Motor neuron (in vitro differentiated cells): ENCODE data around the gene CELF5. TPM values are rescaled to one million over a fixed set of nuclear protein-coding genes. Genes with fewer than 3 reads are reported as not detected.
"Not testable (repeated sequence)": the region's sequence is repeated elsewhere in the genome, so short reads cannot be mapped to it uniquely, and the experiment has no call there.

Experiments used
- ATAC-seq, 8 experiments: fragments of 200-7000 bp; cut with Tn5 transposase; replicated peaks in 6 of 8; 2 replicates each; pipeline ENCODE4 v1.8.0; 2021; ENCODE audit warnings: mild to moderate bottlenecking in 8 of 8, moderate library complexity in 8 of 8
- H3K27ac ChIP-seq, 2 donors: fragments of 250-450 bp; sonication (Bioruptor Pico); 2 replicates each; pipeline ENCODE4 v1.9.0; 2021; ENCODE audit warnings: antibody characterized with exemption in 2 of 2, mild to moderate bottlenecking in 2 of 2, moderate library complexity in 1 of 2
- H3K4me1 ChIP-seq, 2 donors: fragments of 250-450 bp; sonication (Bioruptor Pico); replicated peaks in 1 of 2; 2 replicates each; pipeline ENCODE4 v1.6.1; 2021; ENCODE audit warnings: antibody characterized with exemption in 2 of 2, mild to moderate bottlenecking in 2 of 2, moderate library complexity in 1 of 2
- H3K4me3 ChIP-seq, 5 donors: fragments of 250-450 bp; sonication (Bioruptor Pico); 2 replicates each; pipeline ENCODE4 v1.9.0; 2021; ENCODE audit warnings: antibody characterized with exemption in 5 of 5, mild to moderate bottlenecking in 5 of 5, moderate library complexity in 4 of 5
- WGBS, 10 experiments: fragments of 450-650 bp; shearing (Covaris generic); methylation state at CpG; one replicate each; pipeline ENCODE4 v1.0.0; 2022; 5-methylcytosine and 5-hydroxymethylcytosine counted together
- in situ Hi-C, 9 experiments: fragments of 400-800 bp; cut with MboI; loops; one replicate each; pipeline ENCODE4 v1.15.0; 2021; ENCODE audit warnings: low sequenced_read_pairs in 9 of 9, low pct_unique_long_range_greater_than_20kb in 2 of 9; ENCODE audit not compliant: unreplicated experiment in 9 of 9
- total RNA-seq, 8 experiments: library from RNA; unstranded; fragments of 300-600 nt; gene quantifications; 2 replicates each; pipeline versions ENCODE4 v1.2.3 to v1.2.4, GENCODE V29; 2022

CELF5 gene
- total RNA-seq, 8 experiments from 2014 or later, result 0.18 to 29.9 (median 18.0) TPM

- no peak overlapping the region for H3K27ac ChIP-seq
- ATAC-seq, result peak; percentile 40 to 63 (median 48)
- 0% methylated on average over 1 to 4 of the region's 38 CpGs; no CpG with 5 or more reads in 8 of the 10 experiments for WGBS, 10 experiments
- peak overlapping the region; percentile 61 to 91 (median 70) for H3K4me3 ChIP-seq
- peaks cover 9% of the 10 kb centered on the region in 2 donors for H3K4me1 ChIP-seq
- in situ Hi-C loops, result no loop called here
Observed at GRCh38 chr19:3186160-3186688, 38.2 kb upstream of the CELF5 start.

GRCh38 chr19:3186891-3187661 lies 37.4 kb upstream of the CELF5 start:
- no peak overlapping the region for H3K27ac ChIP-seq
- peaks cover 9% of the 10 kb centered on the region in 2 donors for H3K4me1 ChIP-seq
- peak in 1 of 8 experiments; percentile 1 for ATAC-seq
- WGBS, 10 experiments, result 17 to 90% (median 40%) methylated on average over 1 to 11 of the region's 23 CpGs; no CpG with 5 or more reads in 2 of the 10 experiments
- in situ Hi-C loops, result no loop called here
- peak overlapping the region; percentile 61 to 91 (median 70) for H3K4me3 ChIP-seq

GRCh38 chr19:3187662-3188511 lies 36.6 kb upstream of the CELF5 start:
- H3K27ac ChIP-seq, result no peak overlapping the region
- 67 to 100% (median 97%) methylated on average over 1 to 8 of the region's 36 CpGs; no CpG with 5 or more reads in 1 of the 10 experiments for WGBS, 10 experiments
- no peak for ATAC-seq
- H3K4me1 ChIP-seq, result peaks cover 9% of the 10 kb centered on the region in 2 donors
- H3K4me3 ChIP-seq, result no peak overlapping the region
- in situ Hi-C loops, result no loop called here

GRCh38 chr19:3188627-3189596 lies 35.5 kb upstream of the CELF5 start:
- no peak for ATAC-seq
- in situ Hi-C loops, result no loop called here

GRCh38 chr19:3189702-3190469 lies 34.6 kb upstream of the CELF5 start:
- no peak for ATAC-seq
- no peak overlapping the region for H3K27ac ChIP-seq
- no CpG with 5 or more reads among the region's 28 CpGs for WGBS, 10 experiments
- peaks cover 9% of the 10 kb centered on the region in 2 donors for H3K4me1 ChIP-seq
- no peak overlapping the region for H3K4me3 ChIP-seq
- in situ Hi-C loops, result no loop called here

More at GRCh38 chr19:3188627-3189596, 35.5 kb upstream of the CELF5 start:
- WGBS, 10 experiments, result 90 to 100% (median 93%) methylated on average over 1 to 12 of the region's 35 CpGs; no CpG with 5 or more reads in 3 of the 10 experiments
- H3K4me1 ChIP-seq, result peaks cover 9% of the 10 kb centered on the region in 2 donors
- no peak overlapping the region for H3K27ac ChIP-seq
- H3K4me3 ChIP-seq, result no peak overlapping the region

- H3K27ac ChIP-seq, result no peak overlapping the region
- peaks cover 9% of the 10 kb centered on the region in 2 donors for H3K4me1 ChIP-seq
- no CpG with 5 or more reads among the region's 18 CpGs for WGBS, 10 experiments
- H3K4me3 ChIP-seq, result no peak overlapping the region
- no peak for ATAC-seq
- in situ Hi-C loops, result no loop called here
Observed at GRCh38 chr19:3190470-3190770, 34.0 kb upstream of the CELF5 start.

GRCh38 chr19:3190921-3191805 lies 33.3 kb upstream of the CELF5 start:
- no peak overlapping the region for H3K4me3 ChIP-seq
- no peak overlapping the region for H3K27ac ChIP-seq
- in situ Hi-C loops, result no loop called here
- H3K4me1 ChIP-seq, result peaks cover 9% of the 10 kb centered on the region in 2 donors
- no peak for ATAC-seq
- 90 to 100% (median 95%) methylated on average over 1 to 22 of the region's 46 CpGs; no CpG with 5 or more reads in 3 of the 10 experiments for WGBS, 10 experiments

GRCh38 chr19:3191806-3192104 lies 32.7 kb upstream of the CELF5 start:
- H3K27ac ChIP-seq, H3K4me3 ChIP-seq, ATAC-seq, H3K4me1 ChIP-seq, in situ Hi-C loops: not testable (repeated sequence)
- WGBS, 10 experiments, result 88 to 100% (median 92%) methylated on average over 1 to 5 of the region's 12 CpGs; no CpG with 5 or more reads in 5 of the 10 experiments

- Histone ChIP-seq H3K27ac (no peak overlapping the region), H3K4me1 (peaks cover 2% of the 10 kb centered on the region in 2 donors), H3K4me3 (no peak overlapping the region)
- no peak for ATAC-seq
- in situ Hi-C loops, result no loop called here
- 97 to 100% methylated on average over 3 to 6 of the region's 32 CpGs; no CpG with 5 or more reads in 8 of the 10 experiments for WGBS, 10 experiments
Observed at GRCh38 chr19:3192228-3192635, 32.2 kb upstream of the CELF5 start.

- Histone ChIP-seq H3K4me3 (no peak overlapping the region), H3K4me1 (no peaks in the 10 kb centered on the region), H3K27ac (no peak overlapping the region)
- in situ Hi-C loops, result no loop called here
- 95 to 100% (median 98%) methylated on average over 1 to 5 of the region's 14 CpGs; no CpG with 5 or more reads in 6 of the 10 experiments for WGBS, 10 experiments
- no peak for ATAC-seq
Observed at GRCh38 chr19:3192684-3193083, 31.8 kb upstream of the CELF5 start.
